BE2C (cell line): ENCODE data around the gene CLVS2.

Source experiments
- DNase-seq: peaks from one replicate; pipeline ENCODE4 v3.0.0-alpha.2; 2020
- H3K27me3 ChIP-seq: fragments of 250-450 bp; sonication (Bioruptor Pico); 2 replicates; pipeline ENCODE4 v1.5.1; 2020; ENCODE audit warnings: mild to moderate bottlenecking
- H3K36me3 ChIP-seq: fragments of 250-450 bp; sonication (Bioruptor Pico); 2 replicates; pipeline ENCODE4 v1.5.1; 2020; ENCODE audit warnings: mild to moderate bottlenecking
- H3K4me1 ChIP-seq: fragments of 250-450 bp; sonication (Bioruptor Pico); 2 replicates; pipeline ENCODE4 v1.5.1; 2020
- H3K4me3 ChIP-seq: 2 replicates; pipeline ENCODE4 v1.5.1; 2011; ENCODE audit warnings: low read depth, low read length
- H3K9me3 ChIP-seq: fragments of 250-450 bp; sonication (Bioruptor Pico); 2 replicates; pipeline ENCODE4 v1.5.1; 2020
- CTCF ChIP-seq: IDR thresholded peaks from 2 replicates; pipeline ENCODE4 v1.5.1; 2012; ENCODE audit warnings: mild to moderate bottlenecking, low read depth, low read length

The CLVS2 gene

GRCh38 chr6:123036648-123037047 is 40.6 kb downstream of the CLVS2 start:
- Histone ChIP-seq H3K4me1 (no peaks in the 10 kb centered on the region), H3K9me3 (no peaks in the 10 kb centered on the region), H3K36me3 (no peaks in the 10 kb centered on the region), H3K4me3 (no peak overlapping the region), H3K27me3 (no peaks in the 10 kb centered on the region)
- no peak for DNase-seq
- TF ChIP-seq CTCF: no peak

GRCh38 chr6:123039431-123039830 is 43.4 kb downstream of the CLVS2 start:
- H3K27me3 ChIP-seq: no peaks in the 10 kb centered on the region

GRCh38 chr6:123042401-123042800 is 46.4 kb downstream of the CLVS2 start:
- TF ChIP-seq CTCF: no peak
- H3K9me3 ChIP-seq: no peaks in the 10 kb centered on the region
- H3K4me3 ChIP-seq: no peak overlapping the region
- H3K27me3 ChIP-seq: no peaks in the 10 kb centered on the region
- H3K4me1 ChIP-seq: no peaks in the 10 kb centered on the region
- no peaks in the 10 kb centered on the region for H3K36me3 ChIP-seq
- DNase-seq: no peak

More at GRCh38 chr6:123039431-123039830, 43.4 kb downstream of the CLVS2 start:
- Histone ChIP-seq H3K4me3 (no peak overlapping the region), H3K36me3 (no peaks in the 10 kb centered on the region), H3K4me1 (no peaks in the 10 kb centered on the region), H3K9me3 (no peaks in the 10 kb centered on the region)
- no peak for TF ChIP-seq CTCF
- no peak for DNase-seq

- Histone ChIP-seq H3K9me3 (no peaks in the 10 kb centered on the region), H3K4me3 (no peak overlapping the region), H3K27me3 (no peaks in the 10 kb centered on the region), H3K4me1 (no peaks in the 10 kb centered on the region), H3K36me3 (no peaks in the 10 kb centered on the region)
- no peak for DNase-seq
- no peak for TF ChIP-seq CTCF
Observed at GRCh38 chr6:123044341-123044860, 48.4 kb downstream of the CLVS2 start.

GRCh38 chr6:123053602-123054225 is 57.7 kb downstream of the CLVS2 start:
- no peaks in the 10 kb centered on the region for H3K9me3 ChIP-seq
- H3K27me3 ChIP-seq: no peaks in the 10 kb centered on the region
- no peak overlapping the region for H3K4me3 ChIP-seq
- no peaks in the 10 kb centered on the region for H3K36me3 ChIP-seq
- DNase-seq: no peak
- H3K4me1 ChIP-seq: no peaks in the 10 kb centered on the region
- no peak for TF ChIP-seq CTCF

- Histone ChIP-seq H3K4me3 (no peak overlapping the region), H3K9me3 (no peaks in the 10 kb centered on the region), H3K27me3 (no peaks in the 10 kb centered on the region), H3K4me1 (no peaks in the 10 kb centered on the region), H3K36me3 (no peaks in the 10 kb centered on the region)
- DNase-seq: no peak
- no peak for TF ChIP-seq CTCF
Observed at GRCh38 chr6:123055256-123055655, 59.2 kb downstream of the CLVS2 start.
